Measurements from ENCODE around the gene URI1.
A peak's percentile ranks its signal among the peaks of the same experiment; 100 is the strongest.
"Not testable (repeated sequence)": the region's sequence is repeated elsewhere in the genome, so short reads cannot be mapped to it uniquely, and the experiment has no call there.

The URI1 gene, protein sequence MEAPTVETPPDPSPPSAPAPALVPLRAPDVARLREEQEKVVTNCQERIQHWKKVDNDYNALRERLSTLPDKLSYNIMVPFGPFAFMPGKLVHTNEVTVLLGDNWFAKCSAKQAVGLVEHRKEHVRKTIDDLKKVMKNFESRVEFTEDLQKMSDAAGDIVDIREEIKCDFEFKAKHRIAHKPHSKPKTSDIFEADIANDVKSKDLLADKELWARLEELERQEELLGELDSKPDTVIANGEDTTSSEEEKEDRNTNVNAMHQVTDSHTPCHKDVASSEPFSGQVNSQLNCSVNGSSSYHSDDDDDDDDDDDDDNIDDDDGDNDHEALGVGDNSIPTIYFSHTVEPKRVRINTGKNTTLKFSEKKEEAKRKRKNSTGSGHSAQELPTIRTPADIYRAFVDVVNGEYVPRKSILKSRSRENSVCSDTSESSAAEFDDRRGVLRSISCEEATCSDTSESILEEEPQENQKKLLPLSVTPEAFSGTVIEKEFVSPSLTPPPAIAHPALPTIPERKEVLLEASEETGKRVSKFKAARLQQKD

DNA sequence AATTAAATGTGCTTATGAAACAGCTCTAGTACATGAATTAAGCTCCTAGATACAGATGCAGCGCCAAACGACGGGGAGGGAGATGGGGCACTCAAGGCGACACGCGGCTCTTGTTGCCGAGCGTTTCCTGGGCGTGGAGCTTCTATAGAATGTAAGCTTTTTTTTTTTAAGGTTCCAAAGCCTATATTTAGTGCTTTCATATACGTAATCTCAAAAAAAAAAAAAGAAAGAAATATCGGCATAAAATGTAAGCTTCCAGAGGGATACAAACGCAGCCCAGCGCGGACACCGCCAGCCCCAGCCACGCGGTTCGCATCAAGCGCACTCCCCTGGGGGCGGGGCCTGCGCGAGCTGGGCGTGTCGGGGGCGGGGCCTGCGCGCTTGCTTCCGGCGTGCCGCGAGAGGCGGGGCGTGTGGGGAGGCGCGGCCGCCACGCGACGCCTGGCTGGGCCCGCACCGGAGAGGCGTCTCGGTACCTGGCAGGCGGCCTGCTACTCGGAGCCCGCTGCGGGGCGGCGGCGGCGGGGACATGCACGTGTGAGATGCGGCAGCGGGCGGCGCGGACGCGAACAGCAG, at the start of gene URI1:
Gene URI1 (plus strand): TSS at position 412 of the 576 bp plus-strand sequence. CDS start 309 bp downstream, outside the sequence.
- DNase-seq = peak; percentile 99

DNA sequence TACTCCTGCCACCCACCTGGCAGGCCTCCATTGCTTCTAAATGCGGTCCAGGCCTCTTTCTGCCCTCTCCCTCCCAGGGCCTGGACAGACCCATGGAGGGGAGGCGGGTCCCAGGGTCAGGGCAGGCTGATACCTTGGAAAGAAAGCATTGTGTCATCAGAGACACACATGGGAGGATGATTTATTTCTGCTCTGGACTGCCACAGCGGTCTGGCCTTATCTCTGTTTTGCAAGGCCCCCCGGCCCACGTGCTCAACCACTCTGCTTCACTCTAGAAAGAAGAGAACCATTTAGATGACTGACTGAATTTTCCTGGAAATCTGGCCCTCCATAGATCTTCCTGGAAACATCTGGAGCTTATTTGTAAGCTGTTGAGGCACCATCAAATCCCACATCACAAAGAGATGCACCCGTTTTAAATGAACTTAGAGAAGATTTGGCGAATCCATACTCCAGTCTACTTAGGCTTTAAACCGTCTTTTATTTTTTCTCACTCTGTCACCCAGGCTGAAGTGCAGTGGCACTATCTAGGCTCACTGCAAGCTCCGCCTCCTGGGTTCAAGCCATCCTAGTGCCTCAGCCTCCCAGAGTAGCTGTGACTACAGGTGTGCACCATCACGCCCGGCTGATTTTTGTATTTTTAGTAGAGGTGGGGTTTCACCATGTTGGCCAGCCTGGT, 48.3 kb upstream of the URI1 start:
- DNase-seq = no peak

DNA sequence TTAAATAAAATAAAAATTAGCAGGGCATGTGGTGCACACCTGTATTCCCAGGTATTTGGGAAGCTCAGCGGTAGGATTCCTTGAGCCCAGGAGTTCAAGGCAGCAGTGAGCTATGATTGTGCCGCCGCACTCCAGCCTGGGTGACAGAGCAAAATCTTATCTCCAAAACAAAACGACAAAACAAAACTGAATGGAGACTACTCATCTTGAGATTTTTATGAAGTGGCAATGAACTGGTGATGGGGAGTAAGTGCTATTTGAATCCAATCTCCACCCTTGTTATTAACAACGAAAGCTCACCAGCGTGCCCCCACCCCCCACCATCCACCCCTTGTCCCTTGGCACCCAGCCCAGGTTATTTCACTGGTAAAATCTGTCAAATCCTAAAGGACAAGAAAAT, 45.2 kb upstream of the URI1 start:
- DNase-seq = no peak

DNA sequence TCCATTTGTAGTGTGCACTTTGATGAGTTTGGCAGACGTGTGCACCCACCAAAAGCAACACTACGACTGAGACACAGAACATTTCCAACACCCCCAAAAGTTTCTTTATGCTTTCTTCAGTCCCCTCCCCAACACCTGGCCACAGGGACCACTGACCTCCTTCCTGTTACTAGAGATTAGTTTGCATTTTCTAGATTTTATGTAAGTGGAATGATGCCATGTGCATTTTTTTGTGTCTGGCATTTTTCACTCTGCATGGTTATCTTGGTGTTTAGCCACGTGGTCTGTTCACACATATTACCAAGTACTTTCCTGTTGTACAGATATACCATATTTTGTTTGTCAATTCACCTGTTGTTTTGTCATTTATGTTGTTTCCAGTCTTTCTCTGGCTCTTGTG, 44.6 kb upstream of the URI1 start:
- DNase-seq = no peak

DNA sequence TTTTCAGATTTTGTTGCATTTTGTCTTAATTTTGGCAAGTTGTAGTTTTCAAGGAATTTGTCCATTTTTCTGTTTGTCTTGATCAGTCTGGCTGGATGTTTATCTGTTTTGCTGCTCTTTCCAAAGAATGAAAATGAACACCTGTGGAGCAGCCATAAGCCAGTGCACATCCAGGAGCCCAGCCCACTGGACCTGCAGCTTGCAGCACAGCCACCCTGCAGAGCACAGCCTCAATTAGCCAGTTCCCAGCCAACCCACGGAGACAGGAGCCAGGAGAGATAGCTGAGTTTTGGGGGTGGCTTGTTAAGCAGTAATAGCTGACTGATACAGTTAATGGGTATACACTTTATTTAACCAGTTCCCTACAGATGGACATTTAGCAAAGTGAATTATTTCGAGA, 38.0 kb upstream of the URI1 start:
- DNase-seq = no peak

DNA sequence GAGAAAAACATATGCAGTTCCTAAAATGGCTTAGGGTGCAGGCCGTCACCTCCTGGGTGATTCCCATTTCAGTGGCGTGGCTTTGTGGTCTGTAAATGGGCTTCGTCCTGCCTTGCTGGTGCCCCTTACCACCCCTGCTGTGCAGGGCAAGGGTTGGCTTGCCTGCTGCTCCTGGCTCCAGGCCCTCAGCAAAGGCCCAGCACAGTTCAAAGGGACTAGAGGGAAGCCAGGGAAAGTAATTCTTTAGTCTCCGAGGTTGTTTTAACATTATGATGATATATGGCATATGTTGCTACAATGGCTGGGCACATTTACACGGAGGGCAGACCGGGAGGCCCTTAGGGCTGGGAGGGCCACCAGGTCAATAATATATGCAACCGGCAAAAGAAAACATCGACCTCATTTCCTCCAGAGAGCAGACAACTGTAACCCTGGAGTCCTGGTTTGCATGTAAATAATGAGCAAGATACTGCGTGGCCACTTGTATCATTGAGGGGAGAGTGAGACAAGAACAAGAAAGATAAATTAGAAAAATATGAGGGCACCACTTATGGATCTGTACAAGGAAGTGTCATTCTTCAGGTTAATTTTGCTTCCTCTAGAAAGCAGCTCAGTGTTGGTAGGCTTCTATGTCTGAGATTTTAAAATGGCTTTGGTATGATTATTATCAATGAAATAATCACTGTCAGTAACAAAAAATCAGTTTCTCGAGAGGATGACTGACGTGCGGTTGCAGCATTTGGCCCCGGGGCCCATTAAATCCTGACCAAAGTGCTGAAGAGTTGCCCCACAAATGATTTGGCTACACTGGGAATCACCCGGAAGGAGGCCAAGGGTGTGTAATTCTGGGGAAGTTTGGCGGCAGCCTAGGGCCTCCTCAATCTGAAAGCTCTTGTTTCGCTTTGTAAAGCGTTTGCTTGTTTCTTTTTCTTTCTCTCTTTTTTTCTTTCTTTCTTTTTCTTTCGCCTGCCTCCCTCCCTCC, 32.8 kb upstream of the URI1 start:
- DNase-seq = no peak

DNA sequence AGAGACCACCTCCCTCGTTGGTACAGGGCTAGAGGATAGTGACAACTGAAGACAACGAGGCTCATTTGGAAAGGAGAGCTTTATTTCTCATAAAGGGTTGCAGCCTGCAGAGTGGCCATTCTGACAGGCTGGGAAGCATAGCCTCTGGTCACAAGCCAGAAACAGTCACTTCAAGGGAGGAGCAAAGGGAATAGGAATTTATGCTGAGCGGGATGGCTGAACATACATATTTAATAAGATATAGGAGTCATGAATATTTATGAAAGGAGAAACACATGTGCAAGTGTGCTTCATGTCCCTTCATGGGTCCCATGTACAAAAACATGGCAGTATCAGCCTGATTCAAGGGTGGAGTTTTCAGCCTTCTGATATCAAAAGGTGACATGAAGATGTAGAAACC, 27.1 kb upstream of the URI1 start:
- DNase-seq = no peak

DNA sequence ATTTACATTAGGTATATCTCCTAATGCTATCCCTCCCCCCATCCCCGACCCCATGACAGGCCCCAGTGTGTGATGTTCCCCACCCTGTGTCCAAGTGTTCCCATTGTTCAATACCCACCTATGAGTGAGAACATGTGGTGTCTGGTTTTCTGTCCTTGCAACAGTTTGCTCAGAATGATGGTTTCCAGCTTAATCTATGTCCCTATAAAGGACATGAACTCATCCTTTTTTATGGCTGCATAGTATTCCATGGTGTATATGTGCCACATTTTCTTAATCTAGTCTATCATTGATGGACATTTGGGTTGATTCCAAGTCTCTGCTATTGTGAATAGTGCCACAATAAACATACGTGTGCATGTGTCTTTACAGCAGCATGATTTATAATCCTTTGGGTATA, 26.2 kb upstream of the URI1 start:
- DNase-seq = not testable (repeated sequence)

DNA sequence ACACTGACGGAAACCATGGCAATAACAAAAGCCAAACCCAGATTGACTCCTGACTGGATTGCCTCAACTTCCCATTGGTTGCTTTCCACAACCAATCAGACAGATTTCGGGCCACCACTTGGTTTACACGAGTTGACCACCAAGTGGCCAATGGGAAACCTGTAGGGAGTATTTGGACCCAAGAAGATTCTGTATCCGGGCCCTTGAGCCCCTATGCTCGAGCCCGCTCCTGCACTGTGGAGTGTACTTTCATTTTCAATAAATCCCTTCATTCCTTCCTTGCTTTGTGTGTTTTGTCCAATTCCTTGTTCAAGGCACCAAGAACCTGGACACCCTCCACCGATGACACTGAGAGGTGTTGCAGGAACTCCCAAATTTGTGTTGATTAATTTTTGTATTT, 24.1 kb upstream of the URI1 start:
- DNase-seq = no peak

DNA sequence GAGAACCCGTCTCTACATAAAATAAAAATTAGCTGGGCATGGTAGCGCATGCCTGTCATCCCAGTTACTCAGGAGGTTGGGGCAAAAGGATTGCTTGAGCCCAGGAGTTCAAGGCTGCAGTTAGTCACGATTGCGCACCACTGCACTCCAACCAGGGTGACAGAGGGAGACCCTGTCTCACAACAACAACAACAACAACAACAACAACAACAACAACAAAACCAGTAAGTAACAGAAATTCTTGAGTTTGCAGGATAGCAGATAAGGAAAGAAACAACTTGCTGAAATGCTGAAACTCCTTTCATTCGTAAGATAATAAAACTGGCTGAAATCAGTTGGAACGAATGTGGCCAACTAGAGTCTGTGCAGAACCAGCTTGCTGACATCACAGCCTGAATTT, 23.1 kb upstream of the URI1 start:
- no peak for DNase-seq

DNA sequence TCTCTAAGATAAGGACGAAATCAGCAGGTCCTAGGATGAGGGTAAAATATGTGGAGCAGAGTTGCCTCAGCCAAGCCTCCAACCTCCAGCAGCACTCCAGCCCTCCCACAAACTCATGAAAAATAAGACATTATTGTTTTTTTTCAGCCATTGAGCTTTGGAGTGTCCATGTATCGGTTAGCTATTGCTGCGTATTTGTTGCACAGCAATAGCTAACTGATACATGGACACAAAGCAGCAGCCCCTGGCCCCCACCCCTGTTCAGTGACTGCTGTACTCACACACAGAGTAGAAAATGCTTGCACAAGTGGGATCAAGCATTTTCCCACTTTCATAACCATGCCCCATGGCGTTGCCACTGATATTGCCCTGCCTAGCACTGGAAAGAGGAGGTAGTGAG, 19.1 kb upstream of the URI1 start:
- no peak for DNase-seq

DNA sequence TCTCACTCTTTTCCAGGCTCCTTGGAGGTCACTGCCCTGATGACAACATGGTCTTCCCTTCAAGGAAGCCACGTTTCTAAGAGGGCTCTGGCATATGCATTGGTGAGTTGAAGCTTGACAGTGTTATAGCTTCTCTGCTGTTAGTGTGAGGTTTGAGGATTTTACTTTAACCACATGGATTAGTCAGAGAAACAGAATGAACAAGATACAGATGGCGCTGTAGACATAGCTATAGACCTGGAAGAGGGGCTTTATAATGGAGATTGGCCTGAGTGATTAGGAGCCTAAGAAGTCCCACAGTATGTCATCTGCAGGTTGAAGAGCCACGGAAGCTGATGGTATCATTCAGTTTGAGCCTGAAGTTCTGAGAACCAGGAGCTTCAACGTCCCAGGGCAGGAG, 18.4 kb upstream of the URI1 start:
- no peak for DNase-seq

DNA sequence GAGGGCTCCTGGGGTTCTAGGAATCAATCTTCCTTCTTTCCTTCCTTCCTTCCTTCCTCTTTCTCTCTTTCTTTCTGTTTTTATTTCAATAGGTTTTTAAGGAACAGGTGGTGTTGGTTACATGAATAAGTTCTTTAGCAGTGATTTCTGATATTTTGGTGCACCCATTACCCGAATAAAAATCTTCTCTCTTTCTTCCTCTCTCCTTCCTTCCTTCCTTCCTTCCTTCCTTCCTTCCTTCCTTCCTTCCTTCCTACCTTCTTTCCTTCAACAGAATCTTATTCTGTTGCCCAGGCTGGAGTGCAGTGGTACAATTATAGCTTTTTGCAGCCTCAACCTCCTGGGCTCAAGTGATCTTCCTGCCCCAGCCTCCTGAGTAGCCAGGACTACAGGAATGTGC, 16.0 kb upstream of the URI1 start:
- no peak for DNase-seq

DNA sequence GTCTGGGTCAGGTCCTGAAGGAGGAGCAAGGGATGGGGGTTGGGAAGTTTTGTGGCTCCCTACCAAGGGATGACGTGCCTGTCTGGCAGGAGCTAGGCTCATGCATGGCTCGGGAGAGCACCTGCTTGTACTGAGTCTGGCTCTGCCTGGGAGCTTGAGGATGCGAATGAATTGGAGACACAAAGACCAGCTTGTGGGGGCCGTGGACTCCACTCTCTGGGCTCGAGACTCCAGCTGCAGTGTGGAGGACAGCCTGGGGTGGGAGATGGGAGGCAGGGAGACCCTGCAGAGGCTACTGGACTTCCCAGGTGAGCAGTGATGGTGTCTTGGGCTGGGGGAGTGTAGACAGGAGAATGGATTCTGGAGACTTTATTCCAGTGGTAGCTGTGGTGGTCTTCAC, 15.2 kb upstream of the URI1 start:
- DNase-seq = no peak

DNA sequence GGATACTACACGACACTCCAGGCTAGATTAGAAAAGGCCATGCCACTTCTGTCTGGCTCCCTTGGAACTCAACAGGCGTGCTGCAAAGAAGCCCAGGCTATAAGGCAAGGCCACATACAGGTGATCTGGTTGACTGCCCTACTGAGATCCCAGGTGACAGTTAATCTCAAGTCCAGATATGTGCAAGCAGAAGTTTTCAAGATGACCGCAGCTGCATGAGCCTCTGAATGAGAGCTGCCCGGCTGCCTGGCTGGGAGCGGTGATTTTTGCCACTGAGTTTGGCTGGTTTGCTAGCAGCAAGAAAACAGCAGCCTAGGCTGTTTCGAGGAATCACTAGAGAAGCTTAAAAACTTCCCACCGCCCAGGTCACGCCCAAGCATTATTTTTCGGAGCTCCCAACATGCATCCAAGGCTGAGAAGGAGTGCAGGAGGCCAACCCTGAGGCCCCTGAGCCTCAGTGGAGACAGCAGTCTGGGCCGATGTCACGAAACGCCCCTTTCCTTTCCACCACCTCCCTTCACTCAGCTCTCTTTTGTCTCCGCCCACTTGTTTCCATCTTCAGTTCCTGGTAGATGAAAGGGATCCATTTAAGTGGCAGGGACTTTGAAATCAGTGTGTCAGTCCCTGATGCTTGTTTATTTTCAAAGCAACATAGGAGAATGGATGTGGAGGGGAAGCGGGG, 14.0 kb upstream of the URI1 start:
- DNase-seq = no peak

DNA sequence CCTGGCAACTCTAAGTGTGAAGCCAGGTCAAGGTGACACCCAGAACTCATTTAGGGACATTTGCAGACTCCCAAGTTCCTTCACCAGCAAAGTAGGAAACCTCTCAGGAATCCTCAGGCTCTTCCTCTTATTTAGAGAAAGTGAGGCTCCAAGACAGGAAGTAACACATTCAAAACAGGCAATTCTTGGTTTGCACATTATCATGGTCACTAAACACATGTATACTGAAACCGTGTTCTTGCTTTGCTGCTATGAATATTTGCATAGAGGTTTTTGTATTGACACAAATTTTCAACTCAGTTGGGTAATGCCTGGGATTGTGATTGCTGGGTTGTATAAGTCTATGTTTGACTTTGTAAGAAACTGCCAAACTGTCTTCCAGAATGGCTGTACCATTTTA, 13.2 kb upstream of the URI1 start:
- DNase-seq = no peak

DNA sequence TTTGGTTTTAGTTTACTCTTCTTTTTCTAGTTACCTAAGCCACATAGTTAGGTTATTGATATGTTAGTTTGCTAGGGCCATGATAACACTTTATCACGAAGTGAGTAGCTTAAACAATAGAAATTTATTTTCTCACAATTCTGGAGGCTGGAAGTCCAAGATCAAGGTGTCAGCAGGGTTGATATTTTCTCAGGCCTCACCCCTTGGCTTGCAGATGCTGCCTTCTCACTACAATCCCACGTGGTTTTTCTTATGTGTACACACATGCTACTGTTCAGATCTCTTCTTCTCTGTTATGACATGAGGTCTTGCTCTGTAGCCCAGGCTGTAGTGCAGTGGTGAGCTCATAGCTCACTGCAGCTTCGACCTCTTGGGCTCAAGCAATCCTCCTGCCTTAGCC, 7.8 kb upstream of the URI1 start:
- DNase-seq = no peak

DNA sequence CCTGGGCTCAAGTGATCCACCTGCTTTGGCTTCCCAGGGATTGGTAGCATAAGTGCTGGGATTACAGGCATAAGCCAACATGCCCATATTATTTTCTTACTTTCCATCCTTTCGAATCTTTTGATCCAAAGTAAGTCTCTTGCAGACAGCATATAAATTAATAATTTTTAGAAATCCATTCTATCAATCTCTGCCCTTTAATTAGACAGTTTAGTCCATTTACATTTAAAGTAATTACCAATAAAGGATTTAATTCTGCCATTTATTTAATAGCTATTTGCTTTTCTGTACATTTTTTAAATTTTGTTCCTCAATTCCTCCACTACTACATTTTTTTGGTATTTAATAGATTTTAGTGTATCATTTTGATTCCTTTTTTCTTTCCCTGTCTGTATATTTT, 7.3 kb upstream of the URI1 start:
- no peak for DNase-seq

DNA sequence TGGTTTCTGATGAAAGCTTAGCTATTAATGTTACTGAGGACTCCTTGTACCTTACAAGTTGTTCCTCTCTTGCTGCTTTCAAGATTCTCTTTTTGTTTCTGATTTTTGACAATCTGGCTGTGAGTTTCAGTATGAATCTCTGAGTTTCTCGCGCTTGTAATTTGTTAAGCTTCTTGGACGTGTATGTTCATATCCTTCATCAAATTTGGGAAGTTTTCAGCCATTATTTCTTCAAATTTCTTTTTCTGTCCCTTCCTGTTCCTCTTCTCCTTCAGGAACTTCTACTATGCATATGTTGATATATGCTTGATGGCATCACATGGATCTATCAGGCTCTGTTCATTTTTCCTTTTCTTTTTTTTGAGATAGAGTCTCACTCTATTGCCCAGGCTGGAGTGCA, 5.6 kb upstream of the URI1 start:
- DNase-seq = no peak

DNA sequence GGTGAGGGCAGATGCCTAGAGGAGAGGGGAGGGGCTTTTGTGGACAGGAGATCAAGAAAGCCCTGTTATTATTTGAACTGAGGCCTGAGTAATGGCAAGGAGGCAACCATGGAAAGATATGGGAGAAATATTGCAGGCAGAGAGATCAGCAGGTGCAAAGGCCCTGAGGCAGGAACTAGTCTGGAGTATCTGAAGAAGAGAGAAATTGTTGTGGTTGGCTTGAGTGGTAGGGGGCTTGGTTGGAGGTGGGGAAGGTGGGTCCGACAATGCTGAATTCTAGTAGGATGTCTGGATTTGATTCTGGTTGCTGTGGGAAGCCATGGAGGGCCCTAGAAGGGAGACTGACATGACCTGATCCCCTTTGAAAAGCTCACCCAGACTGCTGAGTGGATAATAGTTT, 2.4 kb upstream of the URI1 start:
- DNase-seq = no peak

DNA sequence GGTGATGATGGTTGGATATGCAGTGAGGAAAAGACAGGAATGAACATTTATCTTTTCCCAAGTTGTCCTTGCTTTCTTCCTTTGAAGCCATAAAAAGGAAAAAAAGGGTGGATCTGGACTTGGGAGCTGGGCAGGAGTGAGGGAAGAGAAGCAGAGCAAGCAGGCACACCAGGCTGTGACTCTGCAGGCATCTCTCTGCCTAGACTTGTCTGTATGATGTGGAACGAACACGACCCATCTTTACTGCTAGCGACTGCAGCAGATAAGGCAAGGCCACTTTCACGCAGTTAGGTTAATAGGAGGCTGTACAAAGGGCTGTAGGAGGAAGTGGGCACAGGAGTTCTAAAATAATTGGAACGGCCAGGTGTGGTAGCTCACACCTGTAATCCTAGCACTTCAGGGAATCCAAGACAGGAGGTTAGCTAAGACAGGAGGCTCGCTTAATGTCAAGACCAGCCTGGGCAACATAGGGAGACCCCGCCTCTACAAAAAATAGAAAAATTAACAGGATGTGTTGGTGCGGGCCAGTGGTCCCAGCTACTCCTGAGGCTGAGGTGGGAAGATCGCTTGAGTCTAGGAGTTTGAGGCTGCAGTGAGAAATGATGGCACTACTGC, 961 bp upstream of the URI1 start:
- DNase-seq = no peak
